HG02763 (cell line): ENCODE results near the gene COL19A1.

Experiments
- ATAC-seq: cut with Tn5 transposase; IDR thresholded peaks from one replicate; pipeline ENCODE4 v1.9.1; 2021; ENCODE audit warnings: mild to moderate bottlenecking, moderate library complexity; ENCODE audit not compliant: unreplicated experiment

The COL19A1 gene

GRCh38 chr6:70216767-70217166, 350.4 kb downstream of the COL19A1 start:
- no peak for ATAC-seq

- ATAC-seq = no peak
Measured at GRCh38 chr6:70219943-70220613, 353.7 kb downstream of the COL19A1 start.

- ATAC-seq = peak; percentile 62
Measured at GRCh38 chr6:70221025-70221714, 354.8 kb downstream of the COL19A1 start.

- no peak for ATAC-seq
Measured at GRCh38 chr6:70221715-70222438, 355.5 kb downstream of the COL19A1 start.

- ATAC-seq = no peak
Measured at GRCh38 chr6:70222439-70222749, 356.0 kb downstream of the COL19A1 start.

GRCh38 chr6:70225055-70225454, 358.7 kb downstream of the COL19A1 start:
- ATAC-seq = no peak

- no peak for ATAC-seq
Measured at GRCh38 chr6:70231311-70231710, 365.0 kb downstream of the COL19A1 start.

GRCh38 chr6:70234561-70235236, 368.3 kb downstream of the COL19A1 start:
- no peak for ATAC-seq

- no peak for ATAC-seq
Measured at GRCh38 chr6:70236343-70236742, 370.0 kb downstream of the COL19A1 start.

GRCh38 chr6:70241031-70241430, 374.7 kb downstream of the COL19A1 start:
- no peak for ATAC-seq

GRCh38 chr6:70241991-70242420, 375.6 kb downstream of the COL19A1 start:
- ATAC-seq = no peak

- no peak for ATAC-seq
Measured at GRCh38 chr6:70246118-70246517, 379.8 kb downstream of the COL19A1 start.

- no peak for ATAC-seq
Measured at GRCh38 chr6:70252604-70253003, 386.2 kb downstream of the COL19A1 start.

- ATAC-seq = no peak
Measured at GRCh38 chr6:70253923-70254322, 387.6 kb downstream of the COL19A1 start.

GRCh38 chr6:70254784-70255183, 388.4 kb downstream of the COL19A1 start:
- no peak for ATAC-seq

- ATAC-seq = no peak
Measured at GRCh38 chr6:70257768-70258273, 391.5 kb downstream of the COL19A1 start.

GRCh38 chr6:70258483-70258882, 392.1 kb downstream of the COL19A1 start:
- no peak for ATAC-seq
